ENCODE measurements around the gene ETF1.

DNA sequence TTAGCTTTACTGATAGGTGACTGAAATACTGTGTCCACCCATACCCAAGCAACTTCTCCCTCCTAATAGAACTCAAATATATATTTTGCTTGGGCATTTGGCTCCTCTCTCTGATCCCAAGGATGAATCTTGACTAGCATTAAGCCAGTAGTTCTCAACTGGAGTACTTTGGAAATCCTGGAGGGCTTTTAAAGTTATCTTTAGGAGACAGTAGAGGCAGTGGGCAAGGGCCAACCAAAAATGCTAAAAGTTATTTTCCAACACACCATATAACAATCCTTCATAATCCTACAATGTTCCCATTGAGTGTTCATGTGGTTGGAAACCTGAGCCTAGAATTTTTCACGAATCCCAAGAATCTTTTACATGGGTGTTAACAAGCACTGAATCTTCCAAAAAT lies 11.1 kb upstream of the ETF1 start:
- TF ChIP-seq EZH2phosphoT487 (IDR thresholded peaks at IDR 0.05; ENCODE audit: borderline replicate concordance, low read depth, low read length) (no peak), CTCF (conservative IDR thresholded peaks at IDR 0.05; ENCODE audit: low read length) (no peak)
